ENCODE data around the gene RNF225.
A peak's percentile ranks its signal among the peaks of the same experiment; 100 is the strongest.
"Not testable (repeated sequence)": the region's sequence is repeated elsewhere in the genome, so short reads cannot be mapped to it uniquely, and the experiment has no call there.

RNF225 gene

GRCh38 chr19:58387338-58388174 lies 7.9 kb upstream of the RNF225 start:
- no peak for DNase-seq

GRCh38 chr19:58388175-58388526 lies 7.3 kb upstream of the RNF225 start:
- DNase-seq, result no peak

- DNase-seq, result no peak
Measured at GRCh38 chr19:58392945-58393724, 2.3 kb upstream of the RNF225 start.

- DNase-seq, result no peak
Measured at GRCh38 chr19:58393725-58394033, 1.8 kb upstream of the RNF225 start.

GRCh38 chr19:58394821-58395219 lies 636 bp upstream of the RNF225 start:
- no peak for DNase-seq

GRCh38 chr19:58395979-58396627 lies 647 bp downstream of the RNF225 start:
- DNase-seq, result no peak

- no peak for DNase-seq
Measured at GRCh38 chr19:58396691-58397532, 1.5 kb downstream of the RNF225 start.

GRCh38 chr19:58397533-58398037 lies 2.1 kb downstream of the RNF225 start:
- no peak for DNase-seq

- DNase-seq, result no peak
Measured at GRCh38 chr19:58398087-58398486, 2.6 kb downstream of the RNF225 start.

- no peak for DNase-seq
Measured at GRCh38 chr19:58398545-58398944, 3.1 kb downstream of the RNF225 start.

GRCh38 chr19:58399903-58400302 lies 4.4 kb downstream of the RNF225 start:
- no peak for DNase-seq

GRCh38 chr19:58400316-58400915 lies 5.0 kb downstream of the RNF225 start:
- DNase-seq, result peak; percentile 86

GRCh38 chr19:58400916-58401839 lies 5.7 kb downstream of the RNF225 start:
- peak; percentile 99 for DNase-seq

GRCh38 chr19:58401840-58402421 lies 6.5 kb downstream of the RNF225 start:
- no peak for DNase-seq

GRCh38 chr19:58403920-58404478 lies 8.5 kb downstream of the RNF225 start:
- DNase-seq, result not testable (repeated sequence)

- no peak for DNase-seq
Measured at GRCh38 chr19:58406818-58407657, 11.6 kb downstream of the RNF225 start.

GRCh38 chr19:58407658-58408151 lies 12.2 kb downstream of the RNF225 start:
- no peak for DNase-seq

GRCh38 chr19:58408152-58409009 lies 12.9 kb downstream of the RNF225 start, which contains the start of gene ZNF584:
Gene ZNF584, plus strand, starts transcription at chr19:58408649. Its CDS starts 499 bp downstream, at chr19:58409148.
- DNase-seq, result peak; percentile 91

All from NCI-H1436 treated with DMSO at 0.1 percent for 48 hours (cell line).